Fibroblast of skin of scalp (primary cell): Measurements from ENCODE around the gene ARVCF.
"Not testable (repeated sequence)": the region's sequence is repeated elsewhere in the genome, so short reads cannot be mapped to it uniquely, and the experiment has no call there.

Experiments
- DNase-seq: peaks from one replicate; pipeline ENCODE4 v3.0.0-alpha.2; 2013

The ARVCF gene

GRCh38 chr22:19933341-19934241 lies 83.0 kb downstream of the ARVCF start:
- no peak for DNase-seq

GRCh38 chr22:19932367-19933206 lies 84.0 kb downstream of the ARVCF start:
- DNase-seq: no peak

- no peak for DNase-seq
Measured at GRCh38 chr22:19931514-19931913, 85.1 kb downstream of the ARVCF start.

GRCh38 chr22:19930551-19931486 lies 85.8 kb downstream of the ARVCF start:
- DNase-seq: no peak

GRCh38 chr22:19929586-19930550 lies 86.8 kb downstream of the ARVCF start:
- DNase-seq: no peak

- DNase-seq: no peak
Measured at GRCh38 chr22:19928207-19928606, 88.4 kb downstream of the ARVCF start.

- no peak for DNase-seq
Measured at GRCh38 chr22:19927696-19928095, 88.9 kb downstream of the ARVCF start.

- not testable (repeated sequence) for DNase-seq
Measured at GRCh38 chr22:19926028-19926427, 90.6 kb downstream of the ARVCF start.

GRCh38 chr22:19923914-19924513 lies 92.6 kb downstream of the ARVCF start:
- no peak for DNase-seq

GRCh38 chr22:19921544-19922081 lies 95.0 kb downstream of the ARVCF start:
- no peak for DNase-seq
